ENCODE results near the gene TBC1D19. TPM values are rescaled to one million over a fixed set of nuclear protein-coding genes. Genes with fewer than 3 reads are reported as not detected.
A peak's percentile ranks its signal among the peaks of the same experiment; 100 is the strongest.

The TBC1D19 gene
- total RNA-seq, 8 experiments from 2014 or later: 8.6 to 36.4 (median 18.0) TPM

DNA sequence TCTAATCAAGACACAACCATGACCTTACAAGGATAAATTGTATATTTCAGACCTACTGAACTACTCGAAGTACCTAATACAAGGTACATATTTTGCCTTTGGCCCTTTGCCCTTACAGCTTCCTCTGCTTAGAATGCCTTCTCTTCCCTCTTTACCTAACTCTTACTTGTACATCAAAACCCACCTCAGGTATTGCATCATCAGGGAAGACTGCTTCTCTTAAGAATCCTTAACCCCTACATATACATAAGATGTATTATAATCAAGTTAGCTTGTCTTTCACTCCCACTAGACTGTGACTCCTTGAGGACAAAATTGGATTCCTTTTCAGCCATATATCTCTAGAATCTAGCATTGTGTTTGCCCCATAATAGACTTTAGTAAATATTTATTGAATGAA lies 175.0 kb downstream of the TBC1D19 start:
- WGBS, 10 experiments: 43 to 100% (median 100%) methylated on average over 1 of the region's 1 CpG; no CpG with 5 or more reads in 5 of the 10 experiments

DNA sequence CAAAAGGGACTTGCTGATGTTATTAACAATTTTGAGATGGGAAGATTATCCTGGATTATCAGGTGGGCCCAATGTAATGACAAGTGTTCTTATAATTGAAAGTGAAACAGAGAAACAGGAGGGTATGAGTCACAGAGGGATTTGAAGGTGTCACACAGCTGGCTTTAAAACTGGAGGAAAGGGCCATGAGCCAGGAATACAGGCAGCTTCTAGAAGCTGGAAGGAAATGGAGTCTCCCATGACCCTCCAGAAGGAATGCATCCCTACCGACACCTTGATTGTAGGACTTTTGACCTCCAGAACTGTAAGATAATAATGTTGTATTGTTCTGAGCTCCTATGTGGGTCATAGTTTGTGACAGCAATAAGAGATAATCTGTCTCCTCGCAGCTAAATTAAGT lies 178.8 kb downstream of the TBC1D19 start:
- WGBS, 10 experiments: 78 to 100% (median 94%) methylated on average over 1 to 2 of the region's 2 CpGs; no CpG with 5 or more reads in 2 of the 10 experiments
- in situ Hi-C loops (cut with MboI; ENCODE audit: low pct_unique_long_range_greater_than_20kb in 2 of 9, low sequenced_read_pairs in 9 of 9, unreplicated experiment in 9 of 9): no loop called here
- no peak overlapping the region for H3K27ac ChIP-seq
- ATAC-seq (replicated peaks in 6 of 8): no peak
- H3K4me1 ChIP-seq (replicated peaks in 1 of 2): no peaks in the 10 kb centered on the region
- no peak overlapping the region for H3K4me3 ChIP-seq

More for the DNA sequence above, 175.0 kb downstream of the TBC1D19 start:
- no peak overlapping the region for H3K4me3 ChIP-seq
- no peaks in the 10 kb centered on the region for H3K4me1 ChIP-seq (replicated peaks in 1 of 2)
- ATAC-seq (replicated peaks in 6 of 8): no peak
- in situ Hi-C loops (cut with MboI; ENCODE audit: low pct_unique_long_range_greater_than_20kb in 2 of 9, low sequenced_read_pairs in 9 of 9, unreplicated experiment in 9 of 9): no loop called here
- no peak overlapping the region for H3K27ac ChIP-seq

DNA sequence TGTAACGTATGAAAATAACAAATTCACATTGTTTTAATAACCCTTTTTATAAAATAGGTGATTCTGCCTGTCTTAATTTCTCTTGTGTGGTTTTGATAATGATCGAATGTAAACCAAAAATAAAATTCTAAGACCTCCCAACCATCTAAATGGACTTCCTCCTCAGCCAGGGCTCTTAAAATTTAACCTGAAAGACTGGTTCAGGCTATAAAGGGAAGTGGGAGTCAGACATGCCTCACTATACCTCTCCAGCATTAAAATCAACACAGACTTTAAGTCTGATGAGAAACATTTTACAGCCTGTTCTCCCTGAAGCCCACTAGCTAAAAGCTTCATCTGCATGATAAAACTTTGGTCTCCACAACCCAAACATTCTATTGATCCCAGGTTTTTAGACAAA lies 179.2 kb downstream of the TBC1D19 start:
- ATAC-seq (replicated peaks in 6 of 8): no peak
- in situ Hi-C loops (cut with MboI; ENCODE audit: low pct_unique_long_range_greater_than_20kb in 2 of 9, low sequenced_read_pairs in 9 of 9, unreplicated experiment in 9 of 9): no loop called here
- Histone ChIP-seq H3K4me1 (replicated peaks in 1 of 2) (no peaks in the 10 kb centered on the region), H3K4me3 (no peak overlapping the region), H3K27ac (no peak overlapping the region)
- WGBS, 10 experiments: 73 to 100% (median 86%) methylated on average over 1 to 2 of the region's 2 CpGs; no CpG with 5 or more reads in 1 of the 10 experiments

DNA sequence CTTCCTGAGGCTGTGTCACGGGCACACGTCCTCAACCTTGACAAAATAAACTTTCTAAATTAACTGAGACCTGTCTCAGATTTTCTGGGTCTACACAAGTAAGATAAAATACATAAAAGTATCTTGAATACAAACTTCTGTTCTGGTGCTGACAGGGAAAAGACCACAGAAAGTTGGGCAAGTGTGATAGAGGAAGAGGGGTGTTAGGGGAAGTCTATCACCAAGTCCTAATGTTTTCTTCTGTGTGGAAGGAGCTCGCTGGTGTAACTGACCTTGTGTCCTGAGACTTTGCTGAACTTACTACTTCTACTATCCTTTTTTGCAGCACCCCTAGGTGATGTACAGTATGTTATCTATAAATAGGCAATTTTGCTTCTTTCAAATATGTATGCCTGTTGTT lies 179.8 kb downstream of the TBC1D19 start:
- H3K4me1 ChIP-seq (replicated peaks in 1 of 2): no peaks in the 10 kb centered on the region
- WGBS, 10 experiments: 63 to 100% (median 99%) methylated on average over 1 to 3 of the region's 3 CpGs; no CpG with 5 or more reads in 4 of the 10 experiments
- in situ Hi-C loops (cut with MboI; ENCODE audit: low pct_unique_long_range_greater_than_20kb in 2 of 9, low sequenced_read_pairs in 9 of 9, unreplicated experiment in 9 of 9): no loop called here
- ATAC-seq (replicated peaks in 6 of 8): no peak
- H3K27ac ChIP-seq: no peak overlapping the region
- no peak overlapping the region for H3K4me3 ChIP-seq

DNA sequence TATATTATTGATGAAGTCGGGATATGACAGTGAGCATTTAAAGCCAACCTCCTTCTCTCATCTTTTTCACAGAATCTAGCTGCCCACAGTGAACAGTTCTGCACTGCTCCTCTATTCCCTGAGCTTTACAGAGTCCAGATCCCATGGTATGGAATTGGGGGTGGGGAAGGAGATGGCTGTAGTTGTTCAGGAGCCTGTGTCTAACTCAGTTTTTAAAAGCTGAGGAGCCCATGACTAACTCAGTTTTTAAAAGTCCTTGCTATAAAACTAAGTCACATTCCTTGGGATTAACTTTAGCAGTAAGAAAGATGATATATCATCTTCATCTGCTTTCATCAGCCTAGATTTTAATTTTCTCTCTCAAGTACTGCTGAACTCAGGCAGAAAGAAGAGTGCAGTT lies 180.3 kb downstream of the TBC1D19 start:
- WGBS, 10 experiments: 80 to 100% (median 100%) methylated on average over 1 of the region's 1 CpG; no CpG with 5 or more reads in 1 of the 10 experiments
- no peak overlapping the region for H3K27ac ChIP-seq
- no peak overlapping the region for H3K4me3 ChIP-seq
- no peak for ATAC-seq (replicated peaks in 6 of 8)
- no peaks in the 10 kb centered on the region for H3K4me1 ChIP-seq (replicated peaks in 1 of 2)
- in situ Hi-C loops (cut with MboI; ENCODE audit: low pct_unique_long_range_greater_than_20kb in 2 of 9, low sequenced_read_pairs in 9 of 9, unreplicated experiment in 9 of 9): no loop called here

DNA sequence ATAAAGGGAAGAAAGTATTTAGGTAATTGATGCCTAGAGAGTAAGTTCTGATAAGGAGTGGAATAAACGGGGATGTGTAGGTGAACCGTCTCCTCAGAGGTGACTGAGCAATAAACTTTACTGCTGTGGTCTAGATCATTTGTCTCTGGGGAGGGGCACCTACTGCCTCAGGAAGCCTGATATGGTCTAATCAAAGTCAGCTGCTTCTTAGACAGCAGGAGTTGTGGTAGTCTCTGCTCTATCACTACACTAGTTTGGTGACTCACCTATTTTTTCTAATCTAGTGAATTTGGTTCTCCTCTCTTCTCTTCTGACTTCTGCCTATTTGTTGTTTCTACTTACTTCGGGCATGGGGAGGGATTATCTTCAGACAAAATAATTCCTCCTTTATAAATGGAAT lies 181.6 kb downstream of the TBC1D19 start:
- H3K4me1 ChIP-seq (replicated peaks in 1 of 2): no peaks in the 10 kb centered on the region
- in situ Hi-C loops (cut with MboI; ENCODE audit: low pct_unique_long_range_greater_than_20kb in 2 of 9, low sequenced_read_pairs in 9 of 9, unreplicated experiment in 9 of 9): no loop called here
- no peak overlapping the region for H3K4me3 ChIP-seq
- WGBS, 10 experiments: 62 to 100% (median 96%) methylated on average over 1 to 3 of the region's 3 CpGs; no CpG with 5 or more reads in 4 of the 10 experiments
- H3K27ac ChIP-seq: no peak overlapping the region
- ATAC-seq (replicated peaks in 6 of 8): no peak

DNA sequence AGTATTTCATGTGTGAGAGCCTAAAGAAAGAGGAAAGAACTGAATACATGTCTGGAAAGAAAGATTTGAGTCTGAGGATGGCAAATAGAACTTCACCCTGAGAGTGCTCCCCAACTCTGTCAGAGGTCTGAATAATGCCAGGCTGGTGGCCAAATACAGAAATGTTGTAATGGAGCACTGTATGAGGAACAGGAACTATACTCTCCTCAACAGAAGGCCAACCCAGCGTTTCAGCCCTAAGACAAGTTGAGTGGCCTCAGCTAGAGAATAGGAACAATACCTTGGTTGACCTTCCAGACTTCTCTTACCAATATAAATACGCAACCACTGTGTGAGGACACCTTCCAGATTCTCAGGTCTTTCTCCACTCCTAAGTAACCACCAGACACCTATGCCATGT lies 182.3 kb downstream of the TBC1D19 start:
- in situ Hi-C loops (cut with MboI; ENCODE audit: low pct_unique_long_range_greater_than_20kb in 2 of 9, low sequenced_read_pairs in 9 of 9, unreplicated experiment in 9 of 9): no loop called here
- H3K4me1 ChIP-seq (replicated peaks in 1 of 2): no peaks in the 10 kb centered on the region
- H3K27ac ChIP-seq: no peak overlapping the region
- H3K4me3 ChIP-seq: no peak overlapping the region
- 64 to 97% (median 83%) methylated on average over 1 to 2 of the region's 2 CpGs; no CpG with 5 or more reads in 3 of the 10 experiments for WGBS, 10 experiments
- ATAC-seq (replicated peaks in 6 of 8): no peak

DNA sequence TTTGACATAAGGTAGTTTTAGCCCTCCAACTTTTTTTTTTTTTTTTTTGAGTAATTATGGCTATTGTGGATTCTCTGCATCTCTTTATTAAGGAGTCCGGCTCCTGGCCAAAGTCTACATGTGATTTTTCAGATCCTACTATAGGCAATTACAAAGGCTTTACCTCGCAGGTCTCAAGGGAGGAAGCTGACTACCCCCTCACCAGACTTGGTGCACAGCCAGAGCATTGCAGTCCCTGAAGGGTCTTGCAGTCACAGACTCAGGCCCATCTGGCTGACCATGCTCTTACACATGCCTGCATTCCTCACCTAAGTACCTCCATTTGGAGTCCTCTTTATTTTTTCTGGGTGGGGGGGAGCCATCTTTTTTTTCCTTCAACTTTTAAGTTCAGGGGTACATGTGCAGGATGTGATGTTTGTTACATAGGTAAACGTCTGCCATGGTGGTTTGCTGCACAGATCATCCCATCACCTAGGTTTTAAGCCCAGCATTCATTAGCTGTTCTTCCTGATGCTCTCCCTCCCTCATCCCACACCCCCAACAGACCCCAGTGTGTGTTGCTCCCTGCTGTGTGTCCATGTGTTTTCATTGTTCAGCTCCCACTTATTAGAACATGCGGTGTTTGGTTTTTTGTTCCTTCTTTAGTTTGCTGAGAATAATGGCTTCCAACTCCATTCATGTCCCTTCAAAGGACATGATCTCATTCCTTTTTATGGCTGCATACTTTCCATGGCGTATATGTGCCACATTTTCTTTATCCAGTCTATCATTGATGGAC lies 188.4 kb downstream of the TBC1D19 start:
- in situ Hi-C loops (cut with MboI; ENCODE audit: low pct_unique_long_range_greater_than_20kb in 2 of 9, low sequenced_read_pairs in 9 of 9, unreplicated experiment in 9 of 9): no loop called here
- H3K27ac ChIP-seq: no peak overlapping the region
- WGBS, 10 experiments: 35 to 92% (median 70%) methylated on average over 1 to 5 of the region's 5 CpGs; no CpG with 5 or more reads in 1 of the 10 experiments
- peaks cover 0 to 3% of the 10 kb centered on the region in 2 donors for H3K4me1 ChIP-seq (replicated peaks in 1 of 2)
- peak in 3 of 8 experiments; percentile 47 to 55 (median 50) for ATAC-seq (replicated peaks in 6 of 8)
- H3K4me3 ChIP-seq: no peak overlapping the region

DNA sequence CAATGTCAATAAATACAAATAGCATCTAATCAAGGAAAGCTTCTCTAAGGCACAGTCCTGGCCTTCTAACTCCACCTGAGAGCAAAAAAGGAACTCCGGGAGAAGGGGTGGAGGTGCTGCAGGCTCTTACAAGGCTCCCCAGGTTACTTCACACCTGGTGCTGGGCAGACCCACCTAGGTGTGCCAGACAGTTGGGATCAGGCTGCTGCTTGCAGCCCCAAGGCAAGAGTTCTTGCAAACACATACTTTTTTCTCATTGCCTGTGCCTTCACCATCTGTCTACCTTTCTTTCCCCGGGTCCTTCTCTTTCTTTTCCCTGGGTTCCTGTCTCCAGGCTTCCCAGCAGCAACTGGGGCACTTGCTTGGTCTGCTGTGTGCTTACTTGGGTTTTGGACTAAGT lies 195.3 kb downstream of the TBC1D19 start:
- Histone ChIP-seq H3K4me3 (no peak overlapping the region), H3K27ac (no peak overlapping the region), H3K4me1 (replicated peaks in 1 of 2) (no peaks in the 10 kb centered on the region)
- 100% methylated on average over 1 of the region's 2 CpGs; no CpG with 5 or more reads in 8 of the 10 experiments for WGBS, 10 experiments
- ATAC-seq (replicated peaks in 6 of 8): no peak
- in situ Hi-C loops (cut with MboI; ENCODE audit: low pct_unique_long_range_greater_than_20kb in 2 of 9, low sequenced_read_pairs in 9 of 9, unreplicated experiment in 9 of 9): loop anchor here in 1 of 9 experiments (25.0 kb wide), 1 partner anchor 233 kb away; no protein-coding TSS in a partner anchor

DNA sequence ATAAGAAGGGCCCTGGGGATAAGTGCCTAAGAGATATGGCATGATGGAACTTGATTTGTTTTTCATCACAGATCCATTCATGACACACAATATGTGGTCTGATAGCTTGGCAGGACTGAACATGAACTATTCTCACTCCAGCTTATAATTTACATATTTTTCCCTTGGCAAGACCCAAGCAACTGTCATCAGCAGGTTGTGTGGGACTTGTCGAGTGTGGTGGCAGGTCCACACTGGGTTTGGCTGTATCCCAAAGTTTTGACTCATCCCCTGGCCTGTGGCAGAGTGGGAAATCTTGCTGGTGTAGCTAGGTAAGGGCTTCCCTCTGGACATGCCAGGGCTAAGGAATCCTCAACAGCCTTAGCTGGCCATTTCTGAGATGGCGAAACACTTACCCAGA lies 195.8 kb downstream of the TBC1D19 start:
- Histone ChIP-seq H3K4me1 (replicated peaks in 1 of 2) (no peaks in the 10 kb centered on the region), H3K27ac (no peak overlapping the region), H3K4me3 (no peak overlapping the region)
- peak in 1 of 8 experiments; percentile 32 for ATAC-seq (replicated peaks in 6 of 8)
- in situ Hi-C loops (cut with MboI; ENCODE audit: low pct_unique_long_range_greater_than_20kb in 2 of 9, low sequenced_read_pairs in 9 of 9, unreplicated experiment in 9 of 9): loop anchor here in 1 of 9 experiments (25.0 kb wide), 1 partner anchor 233 kb away; no protein-coding TSS in a partner anchor
- WGBS, 10 experiments: 17 to 100% (median 96%) methylated on average over 1 to 2 of the region's 2 CpGs; no CpG with 5 or more reads in 2 of the 10 experiments

DNA sequence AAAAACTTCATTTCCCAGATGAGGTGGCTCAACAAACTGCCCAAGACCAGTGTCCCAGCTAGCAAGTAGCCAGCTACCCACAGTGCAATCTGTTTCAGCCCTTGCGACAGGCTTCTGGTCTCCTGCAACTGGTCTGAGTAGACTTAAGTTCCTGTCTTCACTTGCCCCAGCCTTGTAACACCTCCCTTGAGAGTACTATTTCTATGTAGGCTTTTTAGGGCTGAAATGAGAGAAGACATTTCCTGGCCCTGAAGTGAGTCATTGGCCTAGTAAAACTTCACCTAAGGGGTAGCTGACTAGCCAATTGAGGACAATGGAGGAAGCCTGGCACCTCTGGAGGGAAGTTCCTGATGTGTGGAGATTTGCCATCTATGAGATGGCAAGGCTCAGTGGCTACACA lies 196.7 kb downstream of the TBC1D19 start:
- Histone ChIP-seq H3K4me1 (replicated peaks in 1 of 2) (no peaks in the 10 kb centered on the region), H3K4me3 (no peak overlapping the region), H3K27ac (no peak overlapping the region)
- ATAC-seq (replicated peaks in 6 of 8): peak in 1 of 8 experiments; percentile 41
- in situ Hi-C loops (cut with MboI; ENCODE audit: low pct_unique_long_range_greater_than_20kb in 2 of 9, low sequenced_read_pairs in 9 of 9, unreplicated experiment in 9 of 9): loop anchor here in 1 of 9 experiments (25.0 kb wide), 1 partner anchor 232 kb away; no protein-coding TSS in a partner anchor
- 75% methylated on average over 1 of the region's 1 CpG; no CpG with 5 or more reads in 9 of the 10 experiments for WGBS, 10 experiments

DNA sequence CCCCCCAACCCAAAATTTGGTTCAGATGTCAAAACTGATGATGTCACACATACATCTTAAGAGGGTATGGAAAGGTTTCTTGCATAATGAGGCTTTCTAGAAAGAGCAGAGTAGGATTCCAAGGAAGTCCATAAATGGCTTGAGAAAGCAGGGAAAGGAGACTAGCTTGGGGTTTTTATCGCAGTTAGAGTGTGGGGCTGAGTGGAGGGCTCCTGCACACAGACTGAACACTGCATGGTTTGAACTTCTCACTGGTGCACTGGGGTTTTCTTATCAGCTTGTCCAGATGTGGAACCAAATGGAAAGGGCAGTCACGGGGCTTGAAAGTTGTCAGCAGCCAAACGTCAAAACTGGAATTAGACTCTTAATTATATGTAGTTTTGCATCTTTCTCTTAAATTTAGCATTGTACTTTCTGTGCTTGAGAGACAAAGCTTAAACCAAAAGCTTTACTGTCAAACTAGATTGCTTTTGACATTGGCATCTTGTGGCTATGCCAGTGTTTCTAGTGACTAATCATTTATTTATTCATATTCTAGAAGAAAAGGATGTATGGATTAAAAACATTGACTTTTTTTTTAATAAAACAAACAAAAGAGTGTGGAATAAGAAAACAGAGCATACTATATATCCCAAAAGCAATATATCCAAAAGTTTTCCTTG lies 198.4 kb downstream of the TBC1D19 start:
- 40 to 100% (median 85%) methylated on average over 1 to 3 of the region's 3 CpGs; no CpG with 5 or more reads in 1 of the 10 experiments for WGBS, 10 experiments
- Histone ChIP-seq H3K27ac (no peak overlapping the region), H3K4me1 (replicated peaks in 1 of 2) (peaks cover 2% of the 10 kb centered on the region in 2 donors), H3K4me3 (no peak overlapping the region)
- in situ Hi-C loops (cut with MboI; ENCODE audit: low pct_unique_long_range_greater_than_20kb in 2 of 9, low sequenced_read_pairs in 9 of 9, unreplicated experiment in 9 of 9): loop anchor here in 1 of 9 experiments (25.0 kb wide), 1 partner anchor 230 kb away; no protein-coding TSS in a partner anchor
- no peak for ATAC-seq (replicated peaks in 6 of 8)

DNA sequence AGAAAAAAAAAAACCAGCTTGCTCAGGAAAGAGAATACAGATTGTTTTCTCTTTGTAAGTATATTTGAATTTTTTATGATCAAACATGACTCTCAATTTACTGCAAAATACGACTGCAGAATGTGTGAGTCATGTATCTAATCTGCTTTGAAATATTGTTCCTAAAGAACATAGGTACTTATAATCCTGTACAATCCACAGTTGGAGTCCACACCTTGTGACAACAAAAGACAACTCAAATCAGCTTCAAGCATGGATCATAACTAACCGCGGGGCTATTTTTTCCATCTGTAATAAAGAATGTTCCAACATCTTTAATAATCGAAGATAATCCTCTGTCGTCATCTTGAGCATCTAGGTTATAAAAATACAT lies 198.9 kb downstream of the TBC1D19 start:
- Histone ChIP-seq H3K4me3 (no peak overlapping the region), H3K27ac (no peak overlapping the region), H3K4me1 (replicated peaks in 1 of 2) (peaks cover 2 to 3% of the 10 kb centered on the region in 2 donors)
- in situ Hi-C loops (cut with MboI; ENCODE audit: low pct_unique_long_range_greater_than_20kb in 2 of 9, low sequenced_read_pairs in 9 of 9, unreplicated experiment in 9 of 9): loop anchor here in 1 of 9 experiments (25.0 kb wide), 1 partner anchor 229 kb away; no protein-coding TSS in a partner anchor
- WGBS, 10 experiments: 0 to 96% (median 81%) methylated on average over 1 to 5 of the region's 5 CpGs
- ATAC-seq (replicated peaks in 6 of 8): no peak

Measured in motor neuron (in vitro differentiated cells).